ENCODE measurements around the gene ZSWIM6. TPM values are rescaled to one million over a fixed set of nuclear protein-coding genes. Genes with fewer than 3 reads are reported as not detected.

The ZSWIM6 gene
- total and polyA plus RNA-seq, 4 donors, result 5.9 to 21.6 (median 13.3) TPM

- Histone ChIP-seq H3K4me1 (ENCODE audit: control insufficient read depth in 5 of 5, insufficient read depth in 5 of 5, low read length in 5 of 5) (peaks cover 0 to 2% (median 0%) of the 10 kb centered on the region in 5 donors), H3K9me3 (ENCODE audit: control insufficient read depth in 4 of 4, insufficient read depth in 3 of 4, low read length in 3 of 4) (no peaks in the 10 kb centered on the region), H3K9ac (ENCODE audit: insufficient read depth in 1 of 2, low read length in 2 of 2) (no peak overlapping the region), H3K36me3 (ENCODE audit: control insufficient read depth in 4 of 4, insufficient read depth in 4 of 4, low read length in 4 of 4) (peaks cover 0 to 2% (median 0%) of the 10 kb centered on the region in 4 donors), H3K27me3 (ENCODE audit: control insufficient read depth in 3 of 3, insufficient read depth in 3 of 3, low read length in 2 of 3) (no peaks in the 10 kb centered on the region), H3K4me3 (no peak overlapping the region), H3K27ac (ENCODE audit: low read depth in 1 of 2, low read length in 1 of 2) (no peak overlapping the region)
- ATAC-seq (ENCODE audit: insufficient read depth, low FRiP score), result no peak
- no peak for DNase-seq
- whole genome bisulfite sequencing, 2 donors, result 90 to 91% methylated on average over 3 of the region's 3 CpGs
- TF ChIP-seq CTCF (IDR thresholded peaks at IDR 0.05; ENCODE audit: control extremely low read depth, extremely low read depth), result no peak
Measured at GRCh38 chr5:61501971-61502370, 169.9 kb downstream of the ZSWIM6 start.

GRCh38 chr5:61504143-61504770 is 172.2 kb downstream of the ZSWIM6 start:
- Histone ChIP-seq H3K36me3 (ENCODE audit: control insufficient read depth in 4 of 4, insufficient read depth in 4 of 4, low read length in 4 of 4) (peaks cover 0 to 2% (median 0%) of the 10 kb centered on the region in 4 donors), H3K9me3 (ENCODE audit: control insufficient read depth in 4 of 4, insufficient read depth in 3 of 4, low read length in 3 of 4) (no peaks in the 10 kb centered on the region), H3K27me3 (ENCODE audit: control insufficient read depth in 3 of 3, insufficient read depth in 3 of 3, low read length in 2 of 3) (no peaks in the 10 kb centered on the region), H3K27ac (ENCODE audit: low read depth in 1 of 2, low read length in 1 of 2) (no peak overlapping the region), H3K4me3 (no peak overlapping the region), H3K9ac (ENCODE audit: insufficient read depth in 1 of 2, low read length in 2 of 2) (no peak overlapping the region), H3K4me1 (ENCODE audit: control insufficient read depth in 5 of 5, insufficient read depth in 5 of 5, low read length in 5 of 5) (peaks cover 0 to 2% (median 0%) of the 10 kb centered on the region in 5 donors)
- WGBS, 2 donors, result 36 to 94% methylated on average over 1 of the region's 1 CpG
- TF ChIP-seq CTCF (IDR thresholded peaks at IDR 0.05; ENCODE audit: control extremely low read depth, extremely low read depth), result no peak
- DNase-seq (no peak), ATAC-seq (ENCODE audit: insufficient read depth, low FRiP score) (no peak)

- Histone ChIP-seq H3K4me3 (no peak overlapping the region), H3K4me1 (ENCODE audit: control insufficient read depth in 5 of 5, insufficient read depth in 5 of 5, low read length in 5 of 5) (peaks cover 0 to 2% (median 0%) of the 10 kb centered on the region in 5 donors), H3K36me3 (ENCODE audit: control insufficient read depth in 4 of 4, insufficient read depth in 4 of 4, low read length in 4 of 4) (peaks cover 0 to 2% (median 0%) of the 10 kb centered on the region in 4 donors), H3K9me3 (ENCODE audit: control insufficient read depth in 4 of 4, insufficient read depth in 3 of 4, low read length in 3 of 4) (no peaks in the 10 kb centered on the region), H3K9ac (ENCODE audit: insufficient read depth in 1 of 2, low read length in 2 of 2) (no peak overlapping the region), H3K27me3 (ENCODE audit: control insufficient read depth in 3 of 3, insufficient read depth in 3 of 3, low read length in 2 of 3) (no peaks in the 10 kb centered on the region), H3K27ac (ENCODE audit: low read depth in 1 of 2, low read length in 1 of 2) (no peak overlapping the region)
- TF ChIP-seq CTCF (IDR thresholded peaks at IDR 0.05; ENCODE audit: control extremely low read depth, extremely low read depth), result no peak
- DNase-seq (no peak), ATAC-seq (ENCODE audit: insufficient read depth, low FRiP score) (no peak)
Measured at GRCh38 chr5:61505281-61505680, 173.2 kb downstream of the ZSWIM6 start.

- no peak for TF ChIP-seq CTCF (IDR thresholded peaks at IDR 0.05; ENCODE audit: control extremely low read depth, extremely low read depth)
- no peak for DNase-seq
- ATAC-seq (ENCODE audit: insufficient read depth, low FRiP score), result no peak
Measured at GRCh38 chr5:61507232-61507631, 175.2 kb downstream of the ZSWIM6 start.

More at GRCh38 chr5:61507232-61507631, 175.2 kb downstream of the ZSWIM6 start:
- no peaks in the 10 kb centered on the region for H3K27me3 ChIP-seq (ENCODE audit: control insufficient read depth in 3 of 3, insufficient read depth in 3 of 3, low read length in 2 of 3)
- H3K4me3 ChIP-seq, result no peak overlapping the region
- no peak overlapping the region for H3K27ac ChIP-seq (ENCODE audit: low read depth in 1 of 2, low read length in 1 of 2)
- peaks cover 0 to 2% (median 0%) of the 10 kb centered on the region in 5 donors for H3K4me1 ChIP-seq (ENCODE audit: control insufficient read depth in 5 of 5, insufficient read depth in 5 of 5, low read length in 5 of 5)
- peaks cover 0 to 3% (median under 1%) of the 10 kb centered on the region in 4 donors for H3K36me3 ChIP-seq (ENCODE audit: control insufficient read depth in 4 of 4, insufficient read depth in 4 of 4, low read length in 4 of 4)
- H3K9ac ChIP-seq (ENCODE audit: insufficient read depth in 1 of 2, low read length in 2 of 2), result no peak overlapping the region
- no peaks in the 10 kb centered on the region for H3K9me3 ChIP-seq (ENCODE audit: control insufficient read depth in 4 of 4, insufficient read depth in 3 of 4, low read length in 3 of 4)

Measured in lung (tissue), 12 donors.